GM19455 (cell line): Measurements from ENCODE around the gene SH2D1B.
"Not testable (repeated sequence)": the region's sequence is repeated elsewhere in the genome, so short reads cannot be mapped to it uniquely, and the experiment has no call there.

Experiments used
- ATAC-seq: cut with Tn5 transposase; IDR thresholded peaks from one replicate; pipeline ENCODE4 v1.9.1; 2021; ENCODE audit not compliant: unreplicated experiment

The SH2D1B gene

GRCh38 chr1:162365284-162366020 lies 46.5 kb downstream of the SH2D1B start:
- no peak for ATAC-seq

- no peak for ATAC-seq
Observed at GRCh38 chr1:162364498-162364897, 47.4 kb downstream of the SH2D1B start.

GRCh38 chr1:162363823-162364222 lies 48.1 kb downstream of the SH2D1B start:
- no peak for ATAC-seq

- no peak for ATAC-seq
Observed at GRCh38 chr1:162361349-162361748, 50.6 kb downstream of the SH2D1B start.

DNA sequence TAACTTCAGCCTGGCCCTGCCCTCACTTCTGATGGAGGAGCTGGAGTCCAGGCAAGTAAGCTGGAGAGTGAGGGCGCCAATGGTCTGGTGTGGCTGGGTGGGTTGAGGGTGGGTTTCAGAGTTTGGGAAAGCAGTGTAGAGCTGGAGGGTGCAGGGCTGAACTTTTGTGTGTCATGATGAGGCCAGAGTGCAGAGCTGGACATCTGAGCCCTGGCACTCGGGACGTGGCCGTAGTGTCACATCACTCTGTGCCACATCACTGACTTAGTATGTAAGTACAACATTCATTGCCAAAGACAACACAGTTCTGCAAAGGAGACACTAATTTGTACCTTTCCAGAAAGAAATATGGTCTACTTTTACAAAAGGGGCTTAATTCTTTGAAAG lies 51.1 kb downstream of the SH2D1B start:
- ATAC-seq, result no peak

DNA sequence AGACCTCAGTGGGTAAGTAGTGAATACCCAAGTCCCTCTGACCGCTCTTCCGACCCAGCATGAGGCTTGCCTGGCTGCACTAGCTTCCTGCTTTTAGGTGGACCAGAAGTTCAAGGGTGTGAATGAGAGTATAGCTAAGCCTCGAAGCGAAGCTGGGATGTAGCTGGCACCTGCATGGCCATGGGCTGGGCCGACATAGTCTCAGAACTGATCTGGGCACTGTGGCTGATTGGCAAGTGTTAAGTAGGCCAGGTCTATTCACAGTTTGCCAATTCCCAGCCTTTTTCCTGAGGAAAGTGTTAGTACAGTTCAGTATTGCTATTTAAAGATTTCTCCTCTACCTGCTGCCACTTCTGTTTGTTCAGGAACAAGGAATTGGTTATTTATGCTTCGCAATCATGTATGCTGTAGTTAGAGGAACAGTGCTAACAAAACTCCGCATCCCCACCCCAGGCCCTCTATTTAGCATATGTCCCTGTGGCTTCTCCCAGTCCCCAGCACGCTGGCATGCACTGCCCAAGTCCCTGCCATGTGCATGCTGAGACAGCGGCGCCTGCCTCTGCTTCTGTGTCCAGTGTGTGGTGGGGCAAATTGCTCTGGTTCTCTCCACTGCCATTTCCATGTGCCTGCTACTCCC lies 51.6 kb downstream of the SH2D1B start:
- no peak for ATAC-seq

DNA sequence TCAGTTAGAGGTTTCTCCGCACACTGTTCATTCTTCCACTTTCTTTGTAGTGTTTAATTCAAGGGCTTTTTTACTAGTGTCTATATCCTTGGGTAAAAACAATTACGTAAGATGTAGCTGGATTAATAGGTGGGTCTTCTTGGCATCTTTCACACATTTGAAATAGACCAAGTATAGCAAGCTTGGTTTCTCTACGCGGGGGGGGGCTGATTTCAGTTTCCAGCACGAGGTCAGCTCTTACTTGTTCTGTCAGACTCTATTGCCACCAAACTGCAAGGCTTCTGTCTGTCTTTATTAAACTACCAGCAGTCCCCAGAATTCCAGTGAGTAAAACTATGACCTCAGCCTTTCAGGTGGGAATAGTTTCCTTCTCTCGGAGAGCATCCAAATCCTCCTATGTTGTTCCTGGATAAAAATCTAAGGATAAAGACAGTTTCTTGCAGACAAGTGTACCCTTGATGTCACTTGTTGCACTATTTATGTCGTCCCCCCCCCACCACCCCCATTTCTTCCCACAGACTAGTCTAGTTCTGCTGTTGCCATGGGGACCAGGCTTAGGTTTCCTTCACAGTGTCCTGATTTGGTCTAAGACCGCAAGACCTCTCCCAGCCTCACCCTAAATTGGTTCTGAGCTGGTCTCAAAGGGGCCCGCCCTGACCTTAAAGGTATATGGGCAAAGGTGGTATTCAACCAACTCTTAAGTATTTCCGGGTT lies 52.3 kb downstream of the SH2D1B start:
- ATAC-seq, result no peak

GRCh38 chr1:162358928-162359327 lies 53.0 kb downstream of the SH2D1B start:
- ATAC-seq, result no peak

DNA sequence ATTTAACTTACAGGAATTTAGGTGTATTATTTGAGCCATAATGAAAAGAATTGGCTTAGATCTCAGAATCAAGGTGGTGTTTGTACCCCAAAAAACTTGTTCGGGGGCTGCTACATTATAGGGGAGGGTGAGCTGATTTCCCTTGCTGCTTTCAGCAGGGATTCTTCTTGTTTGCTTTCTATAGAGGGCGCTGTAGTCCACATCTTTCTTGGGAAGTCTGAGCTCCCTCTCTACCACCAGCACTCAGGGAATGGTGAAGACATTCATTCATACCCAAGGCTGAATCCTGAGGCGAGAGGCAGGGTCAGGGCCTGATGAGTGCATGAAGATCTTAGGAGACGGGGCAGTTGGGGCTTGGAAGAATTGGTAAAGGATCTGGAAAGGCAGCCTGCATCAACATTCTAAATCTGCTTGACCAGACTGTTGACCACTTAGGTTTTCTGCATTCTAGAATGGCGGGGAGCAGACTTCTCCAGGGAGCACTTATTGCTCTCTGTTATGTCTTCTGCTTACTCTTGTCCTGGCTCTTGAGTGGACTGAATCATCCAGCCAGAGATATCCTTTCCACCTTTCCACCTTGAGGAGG lies 54.2 kb downstream of the SH2D1B start:
- ATAC-seq, result no peak

- ATAC-seq, result no peak
Observed at GRCh38 chr1:162353702-162354101, 58.2 kb downstream of the SH2D1B start.

GRCh38 chr1:162353078-162353477 lies 58.9 kb downstream of the SH2D1B start:
- ATAC-seq, result no peak

DNA sequence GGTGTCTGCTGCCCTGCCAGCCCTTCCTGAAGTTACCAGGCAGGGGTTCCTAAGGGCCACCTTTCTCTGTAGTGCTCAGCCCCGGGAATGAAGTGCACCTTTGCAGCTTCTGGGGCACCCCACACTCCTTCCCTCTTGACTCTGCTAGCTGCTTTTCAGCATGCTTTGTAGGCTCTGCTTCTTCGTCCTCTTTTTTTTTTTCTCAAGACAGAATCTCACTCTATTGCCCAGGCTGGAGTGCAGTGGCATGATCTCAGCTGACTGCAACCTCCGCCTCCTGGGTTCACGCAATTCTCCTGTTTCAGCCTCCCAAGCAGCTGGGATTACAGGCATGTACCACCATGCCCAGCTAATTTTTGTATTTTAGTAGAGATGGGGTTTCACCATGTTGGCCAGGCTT lies 60.1 kb downstream of the SH2D1B start:
- ATAC-seq, result not testable (repeated sequence)

DNA sequence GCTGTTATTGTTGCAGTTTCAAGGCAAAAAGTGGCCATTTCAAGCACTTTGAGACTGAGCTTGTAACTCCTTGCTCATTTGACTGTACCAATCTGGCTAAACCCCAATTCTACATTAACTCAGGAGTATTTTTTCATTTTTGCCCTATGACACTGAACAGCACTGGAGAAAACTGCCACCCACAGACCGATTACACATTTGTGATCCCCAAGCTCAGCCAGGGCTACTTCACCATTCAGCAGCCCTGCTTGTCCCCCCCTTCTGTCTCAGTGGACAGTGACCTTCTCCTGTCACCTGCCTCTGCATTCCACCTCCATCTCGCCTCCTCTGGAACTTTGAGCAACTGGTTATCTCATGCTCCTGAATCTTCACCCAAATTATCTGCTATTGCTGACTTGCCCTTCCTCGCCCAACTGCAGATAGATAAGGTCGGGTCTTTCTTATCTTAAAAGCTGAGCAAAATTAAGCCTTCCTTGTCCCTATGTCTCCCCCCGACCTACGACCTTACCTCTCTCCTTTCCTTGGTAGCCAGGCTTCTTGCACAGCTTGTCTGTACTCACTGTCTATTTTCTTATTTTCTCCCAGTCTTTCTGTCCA lies 60.6 kb downstream of the SH2D1B start:
- ATAC-seq, result no peak

DNA sequence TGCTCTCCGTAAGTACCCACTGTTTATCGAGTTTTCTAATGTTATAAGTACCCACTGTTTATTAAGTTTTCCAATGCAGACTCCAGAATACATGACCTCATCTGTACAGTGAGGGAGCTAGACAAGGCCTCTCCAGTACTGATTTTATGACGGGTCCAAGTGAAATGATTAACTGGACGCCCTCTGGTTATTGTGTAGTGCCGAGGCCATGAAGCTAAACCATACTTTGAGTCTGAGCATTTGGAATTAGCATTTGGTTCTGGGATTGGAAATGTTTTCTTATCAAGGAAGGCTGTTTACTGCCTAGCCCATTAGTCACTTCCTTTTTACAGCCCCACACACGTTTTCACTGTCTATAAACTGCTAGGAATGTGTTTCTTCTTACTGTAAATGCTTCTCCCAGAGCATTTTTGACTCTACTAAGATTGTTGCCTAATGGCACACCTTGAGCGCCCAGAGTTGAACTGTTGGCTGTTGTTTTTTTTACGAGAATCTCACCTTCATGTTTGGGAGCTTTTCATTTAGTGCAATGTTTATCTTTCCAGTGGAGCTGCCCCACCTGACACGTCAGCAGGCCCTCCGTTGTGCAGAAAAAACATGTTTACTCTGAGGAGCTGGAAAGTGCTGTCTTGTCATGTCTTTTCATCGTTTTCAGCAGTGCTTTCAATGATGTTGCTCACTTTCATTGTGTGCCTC lies 62.2 kb downstream of the SH2D1B start:
- ATAC-seq, result no peak

DNA sequence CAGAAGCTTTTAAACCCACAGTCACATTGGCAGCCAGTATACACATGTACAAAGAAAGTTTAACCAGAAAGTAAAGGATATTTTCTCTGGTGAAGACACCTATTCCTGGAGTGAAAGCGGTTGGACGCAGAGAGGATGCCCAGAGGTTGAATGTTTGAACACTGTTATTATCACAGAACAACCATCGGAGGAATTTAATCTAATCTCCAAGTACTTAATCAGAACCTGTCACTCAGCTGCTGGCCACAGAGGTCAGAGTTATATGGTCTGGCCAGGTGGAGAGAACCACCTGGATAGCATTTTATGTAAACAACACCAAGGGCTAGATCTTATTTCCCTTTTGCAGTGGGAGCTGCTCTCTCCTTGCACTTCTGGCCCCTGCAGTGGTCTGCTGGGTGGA lies 64.7 kb downstream of the SH2D1B start:
- no peak for ATAC-seq
